GM19452 (cell line): ENCODE data around the gene CA9.

Experiments
- ATAC-seq: cut with Tn5 transposase; IDR thresholded peaks from one replicate; pipeline ENCODE4 v1.9.1; 2021; ENCODE audit not compliant: unreplicated experiment

The CA9 gene

GRCh38 chr9:35714123-35714522, 40.4 kb downstream of the CA9 start:
- ATAC-seq, result no peak

GRCh38 chr9:35714579-35715252, 41.0 kb downstream of the CA9 start:
- no peak for ATAC-seq

GRCh38 chr9:35716230-35716629, 42.5 kb downstream of the CA9 start:
- no peak for ATAC-seq

- no peak for ATAC-seq
These were observed 43.6 kb downstream of the CA9 start for GRCh38 chr9:35717132-35717870.

- ATAC-seq, result no peak
These were observed 45.2 kb downstream of the CA9 start for GRCh38 chr9:35718721-35719511.

GRCh38 chr9:35719546-35719945, 45.8 kb downstream of the CA9 start:
- no peak for ATAC-seq

GRCh38 chr9:35723426-35723825, 49.7 kb downstream of the CA9 start:
- no peak for ATAC-seq

GRCh38 chr9:35723908-35724307, 50.2 kb downstream of the CA9 start:
- no peak for ATAC-seq

GRCh38 chr9:35725362-35725761, 51.6 kb downstream of the CA9 start:
- ATAC-seq, result no peak

- no peak for ATAC-seq
These were observed 53.2 kb downstream of the CA9 start for GRCh38 chr9:35726931-35727330.

- no peak for ATAC-seq
These were observed 53.9 kb downstream of the CA9 start for GRCh38 chr9:35727676-35728040.

GRCh38 chr9:35728041-35728971, 54.6 kb downstream of the CA9 start:
- no peak for ATAC-seq

GRCh38 chr9:35729101-35729500, 55.4 kb downstream of the CA9 start:
- ATAC-seq, result no peak

GRCh38 chr9:35729700-35730485, 56.2 kb downstream of the CA9 start:
- ATAC-seq, result no peak

GRCh38 chr9:35730486-35730854, 56.7 kb downstream of the CA9 start:
- no peak for ATAC-seq
